ENCODE measurements around the gene DPY19L3.
"Not testable (repeated sequence)": the region's sequence is repeated elsewhere in the genome, so short reads cannot be mapped to it uniquely, and the experiment has no call there.

DPY19L3 gene

DNA sequence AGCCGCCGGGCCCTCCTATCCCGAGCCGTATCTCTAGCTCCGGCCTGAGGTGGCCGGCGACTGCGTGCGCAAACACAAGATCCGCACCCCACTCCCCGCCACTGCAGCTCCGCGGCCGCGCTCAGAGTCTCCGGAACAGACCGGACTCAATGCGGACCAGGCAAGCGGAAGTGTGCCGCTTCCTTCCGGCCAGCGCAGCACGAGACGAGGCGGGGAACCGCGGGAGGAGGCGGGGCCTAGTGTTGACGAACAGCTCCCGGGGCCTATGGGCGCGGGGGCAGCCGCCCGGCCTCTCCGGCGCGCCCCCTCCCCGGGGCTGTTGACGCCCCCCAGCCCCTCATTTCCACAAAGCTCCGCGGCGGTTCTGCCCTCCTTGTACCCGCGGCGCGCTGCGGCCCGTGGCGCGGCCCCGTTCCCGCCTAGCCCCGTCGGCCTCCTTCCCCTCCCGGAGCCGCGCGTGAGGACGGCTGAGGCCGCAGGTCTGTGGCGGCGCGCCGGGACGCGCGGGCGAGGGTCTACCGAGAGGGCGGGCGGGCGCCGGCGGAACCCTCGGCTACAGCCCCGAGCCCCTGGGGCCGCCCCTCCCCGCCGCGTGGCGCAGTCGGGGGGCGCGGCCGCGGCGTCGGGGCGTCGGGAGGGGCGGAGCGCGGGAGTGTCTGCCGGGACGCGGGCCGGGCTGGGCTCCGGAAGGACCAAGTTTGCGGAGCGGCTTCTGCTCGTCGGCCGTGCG is at the start of gene DPY19L3:
Gene DPY19L3, plus strand, starts transcription at position 340 of the 730 bp plus-strand sequence. CDS start 2,484 bp downstream, outside the sequence.
- peak in 1 of 2 experiments; percentile 63 for DNase-seq

GRCh38 chr19:32357720-32358119 is 47.9 kb upstream of the DPY19L3 start:
- no peak for DNase-seq

- no peak for DNase-seq
Observed at GRCh38 chr19:32358321-32358720, 47.2 kb upstream of the DPY19L3 start.

DNA sequence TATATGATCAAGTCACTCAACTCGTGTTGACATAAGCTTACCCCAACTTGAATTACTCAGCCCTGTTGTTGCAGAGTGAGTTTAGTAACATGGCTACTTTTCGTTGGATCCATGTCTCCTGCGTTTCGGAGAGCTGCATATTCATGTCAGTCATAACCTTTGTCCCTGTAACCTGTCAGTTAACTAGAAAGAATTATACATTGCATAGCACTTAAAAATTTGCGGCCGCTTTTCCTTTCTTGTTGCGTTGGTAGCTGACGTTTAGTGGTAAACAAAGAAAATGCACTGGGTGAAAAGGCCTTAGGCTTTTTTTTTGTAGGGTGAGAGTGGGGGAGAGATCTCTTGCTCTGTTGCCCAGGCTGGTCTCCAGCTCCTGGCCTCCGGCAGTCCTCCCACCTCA is 46.0 kb upstream of the DPY19L3 start:
- no peak for DNase-seq

DNA sequence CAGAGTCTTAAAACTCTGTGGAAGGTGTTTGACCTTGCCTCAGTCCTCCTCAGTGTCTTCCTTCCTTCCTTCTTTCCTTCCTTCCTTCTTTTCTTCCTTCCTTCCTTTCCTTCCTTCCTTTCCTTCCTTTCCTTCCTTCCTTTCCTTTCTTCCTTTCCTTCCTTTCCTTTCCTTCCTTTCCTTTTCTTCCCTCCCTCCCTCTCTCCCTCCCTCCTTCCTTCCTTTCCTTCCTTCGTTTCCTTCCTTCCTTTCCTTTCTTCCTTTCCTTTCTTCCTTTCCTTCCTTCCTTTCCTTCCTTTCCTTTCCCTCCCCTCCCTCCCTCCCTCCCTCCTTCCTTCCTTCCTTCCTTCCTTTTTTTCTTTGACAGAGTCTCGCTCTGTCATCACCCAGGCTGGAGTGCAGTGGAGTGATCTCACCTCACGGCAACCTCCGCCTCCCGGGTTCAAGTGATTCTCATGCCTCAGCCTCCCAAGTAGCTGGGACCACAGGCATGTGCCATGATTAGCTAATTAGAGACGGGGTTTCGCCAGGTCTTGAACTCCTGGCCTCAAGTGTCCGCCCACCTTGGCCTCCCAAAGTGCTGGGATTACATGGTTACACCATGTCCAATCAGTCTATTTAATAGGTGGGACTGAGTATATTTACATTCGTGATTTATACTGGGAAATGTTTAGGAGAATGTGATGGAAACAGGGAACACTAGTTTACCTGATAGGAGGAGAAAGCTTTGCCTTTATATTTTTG is 43.8 kb upstream of the DPY19L3 start:
- no peak for DNase-seq

DNA sequence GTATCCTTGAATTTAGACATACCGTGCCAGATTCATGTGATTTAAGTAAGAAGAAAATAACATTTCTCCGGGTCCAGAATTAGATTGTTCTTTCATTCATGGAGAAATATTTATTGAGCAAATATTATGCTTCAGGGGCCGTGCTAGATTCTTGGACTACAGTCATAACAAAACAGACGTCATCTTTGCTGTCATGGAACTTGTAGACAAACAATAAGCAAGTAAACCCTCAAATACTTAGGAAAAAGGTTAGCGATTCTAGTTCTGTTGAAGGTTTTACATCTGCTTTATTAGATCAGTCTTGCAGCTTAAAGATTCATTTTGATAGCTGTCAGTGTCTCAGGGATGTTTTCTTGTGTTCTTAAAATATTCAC is 43.3 kb upstream of the DPY19L3 start:
- DNase-seq, result no peak

- no peak for DNase-seq
Observed at GRCh38 chr19:32363175-32363574, 42.4 kb upstream of the DPY19L3 start.

- no peak for DNase-seq
Observed at GRCh38 chr19:32363632-32364031, 41.9 kb upstream of the DPY19L3 start.

DNA sequence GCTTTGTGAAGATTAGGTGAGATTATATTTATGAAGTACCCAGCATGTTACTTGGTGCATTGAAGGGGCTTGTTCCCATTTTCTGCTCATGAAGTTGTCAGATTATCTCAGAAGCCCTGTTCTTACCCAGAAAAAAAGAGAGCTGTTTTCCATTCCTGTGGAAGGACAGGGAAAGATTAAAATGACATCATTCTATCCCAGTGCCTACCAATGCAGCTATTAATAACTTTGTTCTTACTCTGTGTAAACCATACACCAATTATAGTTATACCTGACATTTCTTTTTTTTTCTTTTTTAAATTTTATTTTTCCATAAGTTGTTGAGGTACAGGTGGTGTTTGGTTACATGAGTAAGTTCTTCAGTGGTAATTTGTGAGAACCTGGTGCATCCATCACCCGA is 41.5 kb upstream of the DPY19L3 start:
- no peak for DNase-seq

GRCh38 chr19:32367063-32367462 is 38.5 kb upstream of the DPY19L3 start:
- no peak for DNase-seq

DNA sequence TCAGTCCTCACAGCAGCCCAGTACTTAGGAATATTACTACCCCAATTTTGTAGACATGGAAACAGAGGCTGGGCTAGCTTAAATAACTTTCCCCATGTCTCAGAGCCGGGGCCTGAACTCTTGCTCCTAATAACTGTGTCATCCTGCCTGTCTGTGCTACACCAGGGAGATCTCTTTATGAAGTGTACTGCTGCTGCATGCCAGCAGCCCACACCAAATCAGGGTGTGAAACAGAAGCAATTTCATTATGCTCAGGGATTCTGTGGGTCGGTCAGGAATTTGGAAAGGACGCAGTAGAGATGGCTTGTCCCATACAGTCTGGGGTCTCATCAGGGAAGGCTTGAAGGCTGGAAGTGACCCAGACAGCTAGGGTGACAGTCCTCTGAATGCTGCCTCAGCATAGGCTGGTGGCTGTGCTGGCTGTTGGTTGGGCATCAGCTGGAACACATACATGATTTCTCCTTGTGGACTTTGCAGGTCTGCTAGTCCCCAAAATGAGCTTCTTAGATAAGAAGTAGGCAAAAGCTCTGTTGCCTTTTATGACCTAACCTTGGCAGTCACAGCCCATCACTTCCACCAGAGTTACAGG is 37.5 kb upstream of the DPY19L3 start:
- no peak for DNase-seq

DNA sequence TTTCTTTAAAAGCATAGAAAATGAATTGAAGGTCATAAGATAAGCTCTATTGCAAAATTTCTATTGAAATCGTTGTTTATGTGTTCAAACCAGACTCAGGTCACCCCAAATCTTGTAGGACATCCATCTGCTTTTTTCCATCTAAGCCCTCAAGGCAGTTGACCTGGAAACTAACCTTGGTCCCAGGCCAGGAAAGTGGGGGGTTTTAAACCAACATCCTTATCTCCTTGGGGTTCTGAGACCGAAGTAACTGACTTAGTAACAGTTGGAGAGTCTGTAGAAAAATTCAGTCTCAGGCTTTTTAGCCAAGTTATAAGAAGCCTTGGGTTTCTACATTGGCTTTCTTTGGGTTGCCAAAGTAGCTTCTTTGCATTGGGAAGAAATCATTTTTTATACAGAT is 36.8 kb upstream of the DPY19L3 start:
- DNase-seq, result no peak

DNA sequence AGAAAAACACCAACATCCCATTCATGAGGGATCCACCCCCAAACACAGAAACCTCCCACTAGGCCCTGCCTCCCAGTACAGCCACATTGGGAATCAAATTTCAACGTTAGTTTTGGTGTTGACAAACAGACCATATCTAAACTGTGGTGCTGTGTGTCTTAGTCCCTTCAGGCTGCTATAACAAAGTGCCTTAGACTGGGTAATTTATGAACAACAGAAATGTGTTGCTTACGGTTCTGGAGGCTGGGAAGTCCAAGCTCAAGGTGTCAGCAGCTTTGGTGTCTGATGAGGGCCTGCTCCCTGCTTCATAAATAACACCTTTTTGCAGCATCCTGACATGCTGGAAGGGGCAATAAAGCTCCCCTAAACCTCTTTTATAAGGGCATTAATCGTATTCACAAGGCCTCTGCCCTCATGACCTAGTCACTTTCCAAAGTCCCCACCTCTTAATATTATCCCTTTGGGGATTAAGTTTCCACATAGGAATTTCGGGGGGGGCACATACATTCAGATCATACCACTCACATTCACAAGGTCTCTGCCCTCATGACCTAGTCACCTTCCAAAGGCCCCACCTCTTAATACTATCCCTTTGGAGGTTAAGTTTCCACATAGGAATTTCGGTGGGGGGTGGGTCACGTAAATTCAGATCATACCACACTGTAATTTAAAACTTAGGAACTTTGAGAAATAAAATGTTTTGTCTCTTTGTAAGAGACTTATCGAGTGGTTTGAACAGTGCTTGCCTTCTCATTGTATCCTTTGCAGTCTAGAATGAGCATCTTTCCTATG is 32.6 kb upstream of the DPY19L3 start:
- no peak for DNase-seq

- DNase-seq, result no peak
Observed at GRCh38 chr19:32373585-32374295, 31.8 kb upstream of the DPY19L3 start.

DNA sequence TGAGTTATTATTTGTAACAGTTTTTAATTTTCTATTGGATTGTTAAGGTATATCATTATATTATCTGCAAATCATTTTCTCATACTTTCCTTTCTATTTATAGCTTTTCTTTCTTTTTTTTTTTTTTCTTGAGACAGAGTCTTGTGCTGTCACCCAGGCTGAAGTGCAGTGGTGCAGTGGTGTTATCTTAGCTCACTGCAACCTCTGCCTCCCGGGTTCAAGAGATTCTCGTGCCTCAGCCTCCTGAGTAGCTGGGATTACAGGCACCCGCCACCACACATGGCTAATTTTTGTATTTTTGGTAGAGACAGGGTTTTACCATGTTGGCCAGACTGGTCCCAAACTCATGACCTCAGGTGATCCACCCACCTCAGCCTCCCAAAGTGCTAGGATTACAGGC is 31.2 kb upstream of the DPY19L3 start:
- DNase-seq, result not testable (repeated sequence)

- not testable (repeated sequence) for DNase-seq
Observed at GRCh38 chr19:32377088-32377487, 28.5 kb upstream of the DPY19L3 start.

- no peak for DNase-seq
Observed at GRCh38 chr19:32380269-32380668, 25.3 kb upstream of the DPY19L3 start.

GRCh38 chr19:32387701-32388392 is 17.7 kb upstream of the DPY19L3 start:
- no peak for DNase-seq

DNA sequence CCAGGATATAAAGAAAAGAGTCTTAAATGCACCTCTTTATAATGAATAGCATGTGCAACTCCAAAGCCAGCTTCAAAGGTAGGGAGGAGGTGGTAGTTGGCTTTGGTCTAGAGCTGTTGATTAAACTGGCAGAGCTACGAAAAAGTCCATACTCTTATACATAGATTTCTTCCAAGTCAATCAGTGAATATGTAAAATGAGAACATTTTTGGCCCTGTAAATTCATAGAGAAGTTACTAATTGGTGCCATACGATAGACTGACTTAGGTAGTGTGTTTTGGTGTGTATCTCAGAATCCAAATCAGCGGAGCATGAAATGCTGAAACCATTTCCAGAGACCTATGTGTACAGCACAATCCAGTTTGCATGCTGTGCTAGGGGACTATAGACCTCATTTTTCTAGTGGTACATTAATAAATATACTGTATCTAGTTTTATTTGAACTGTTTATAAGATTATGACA is 17.1 kb upstream of the DPY19L3 start:
- DNase-seq, result no peak

DNA sequence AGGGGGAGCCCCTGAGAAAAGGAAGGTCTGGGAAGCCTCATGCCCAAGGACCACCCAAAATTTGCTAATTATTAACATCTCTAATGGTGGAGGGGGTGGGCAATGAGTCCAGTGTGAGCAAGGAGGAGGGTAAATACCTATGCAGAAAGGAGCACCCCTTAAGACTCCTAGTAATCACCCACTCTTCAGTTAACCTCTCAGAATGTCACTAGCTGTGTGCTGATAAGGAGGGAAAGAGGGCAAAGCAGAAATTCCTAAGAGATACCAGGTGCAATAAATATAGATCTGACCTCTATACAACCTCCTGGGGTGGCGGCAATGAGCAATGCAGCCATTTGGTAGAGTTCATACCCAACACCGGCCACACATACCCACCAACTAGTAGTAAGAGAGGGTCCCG is 12.7 kb upstream of the DPY19L3 start:
- no peak for DNase-seq

- no peak for DNase-seq
Observed at GRCh38 chr19:32396046-32396652, 9.4 kb upstream of the DPY19L3 start.
